Smooth muscle cell of the brain vasculature (primary cell): Measurements from ENCODE around the gene SOS2.
A peak's percentile ranks its signal among the peaks of the same experiment; 100 is the strongest.

Experiments
- DNase-seq: peaks from one replicate; pipeline ENCODE4 v3.0.0-alpha.2; 2012; ENCODE audit warnings: low read depth, low spot score

SOS2 gene

GRCh38 chr14:50231475-50232275 is at the start of gene SOS2:
TSS of gene SOS2 (minus strand) at chr14:50231578. CDS start at chr14:50231283, 295 bp downstream.
- DNase-seq = peak; percentile 69

- DNase-seq = no peak
Observed at GRCh38 chr14:50272498-50272897, 41.1 kb upstream of the SOS2 start.

DNA sequence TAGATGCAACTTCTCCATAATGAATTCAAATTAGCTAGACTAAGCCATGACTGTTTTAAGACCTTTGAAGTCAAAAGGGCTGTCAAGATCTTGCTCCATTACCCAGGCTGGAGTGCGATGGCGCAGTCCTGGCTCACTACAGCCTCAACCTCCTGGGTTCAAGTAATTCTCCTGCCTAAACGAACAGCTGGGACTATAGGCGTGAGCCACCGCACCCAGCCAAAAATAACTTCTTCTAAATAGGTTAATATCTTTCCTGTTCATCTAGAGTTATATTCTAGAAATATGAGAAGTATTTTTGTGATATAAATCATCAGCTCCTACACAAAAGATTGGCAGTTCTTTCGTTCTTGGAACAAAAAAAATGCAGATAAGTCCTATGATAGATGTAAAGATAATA is 39.6 kb upstream of the SOS2 start:
- no peak for DNase-seq

- no peak for DNase-seq
Observed at GRCh38 chr14:50265029-50265428, 33.7 kb upstream of the SOS2 start.

DNA sequence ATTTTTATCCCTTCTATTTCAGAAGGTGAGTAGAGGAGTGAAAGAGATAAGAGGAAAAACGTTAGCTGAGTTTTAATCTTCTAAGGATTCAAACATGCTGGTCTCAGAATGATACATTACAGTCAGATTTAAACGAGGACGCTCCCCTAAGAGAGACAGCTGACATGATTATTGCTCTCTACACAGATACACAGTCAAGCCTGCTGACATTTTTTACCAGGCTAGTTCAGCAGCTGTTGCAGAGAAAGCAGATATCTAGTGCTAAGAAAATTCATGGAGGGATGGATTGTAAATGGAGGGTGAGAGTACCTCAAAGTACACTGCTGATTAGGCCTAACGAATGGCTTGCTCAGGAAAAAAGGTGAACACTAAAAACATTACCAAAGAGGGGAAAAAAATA is 31.9 kb upstream of the SOS2 start:
- DNase-seq = no peak

DNA sequence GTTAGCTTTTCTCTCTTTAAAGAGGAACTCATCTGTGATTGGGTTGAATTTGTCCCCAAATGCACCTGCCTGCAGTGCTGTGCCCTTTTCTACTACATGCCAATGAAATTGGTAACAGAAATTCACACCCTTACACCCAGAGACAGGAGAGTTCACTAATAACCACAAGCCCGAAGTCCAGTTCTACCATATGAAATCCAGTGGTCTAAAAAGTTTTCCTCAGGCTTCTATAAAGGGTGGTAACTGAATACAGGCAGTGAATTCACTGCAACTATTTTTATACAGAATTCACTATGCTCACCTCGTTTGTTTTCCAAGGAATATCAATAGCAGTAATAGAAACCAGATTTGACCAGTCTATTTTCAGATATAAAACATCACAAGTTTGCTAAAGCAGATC is 31.5 kb upstream of the SOS2 start:
- no peak for DNase-seq

DNA sequence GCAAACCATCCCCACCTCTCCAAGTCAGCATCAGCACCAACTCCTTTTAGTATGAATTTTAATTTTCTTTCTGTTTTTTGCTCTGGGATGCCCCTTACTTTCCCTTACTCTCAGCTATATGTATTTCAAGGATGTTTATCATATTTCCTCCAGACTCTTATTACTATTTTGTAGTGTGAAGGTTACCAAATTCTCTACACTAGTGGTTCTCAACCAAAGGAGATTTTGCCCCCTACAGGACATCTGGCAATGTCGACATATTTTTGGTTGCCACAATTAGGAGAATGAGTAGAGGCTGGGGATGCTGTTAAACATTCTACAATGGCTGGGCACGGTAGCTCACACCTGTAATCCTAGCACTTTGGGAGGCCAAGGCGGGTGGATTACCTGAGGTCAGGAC is 29.1 kb upstream of the SOS2 start:
- peak; percentile 3 for DNase-seq

- DNase-seq = no peak
Observed at GRCh38 chr14:50260072-50260471, 28.7 kb upstream of the SOS2 start.

GRCh38 chr14:50257732-50258131 is 26.4 kb upstream of the SOS2 start:
- DNase-seq = no peak

GRCh38 chr14:50254248-50254647 is 22.9 kb upstream of the SOS2 start:
- no peak for DNase-seq

- no peak for DNase-seq
Observed at GRCh38 chr14:50249136-50249775, 17.9 kb upstream of the SOS2 start.

GRCh38 chr14:50247245-50247644 is 15.9 kb upstream of the SOS2 start:
- no peak for DNase-seq

- no peak for DNase-seq
Observed at GRCh38 chr14:50242566-50243310, 11.4 kb upstream of the SOS2 start.

DNA sequence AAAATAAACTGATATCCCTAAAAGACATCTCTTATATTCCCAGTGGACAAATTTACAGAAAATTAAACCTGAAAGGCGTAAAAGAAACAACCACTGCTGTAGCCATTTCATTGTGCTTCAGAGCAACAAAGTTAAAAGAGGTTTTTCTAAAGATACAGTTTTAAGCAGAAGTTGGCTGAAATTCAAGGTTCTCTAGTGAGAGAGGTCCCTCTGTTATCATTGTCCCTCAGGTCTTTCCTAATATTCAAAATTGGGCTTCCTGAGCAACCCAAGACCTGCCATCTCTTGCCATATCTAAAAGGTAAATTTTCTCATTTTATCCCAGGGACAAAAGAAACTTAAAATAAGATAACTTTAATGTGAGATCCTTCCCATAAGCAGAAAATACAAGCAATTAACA is 10.7 kb upstream of the SOS2 start:
- DNase-seq = no peak

DNA sequence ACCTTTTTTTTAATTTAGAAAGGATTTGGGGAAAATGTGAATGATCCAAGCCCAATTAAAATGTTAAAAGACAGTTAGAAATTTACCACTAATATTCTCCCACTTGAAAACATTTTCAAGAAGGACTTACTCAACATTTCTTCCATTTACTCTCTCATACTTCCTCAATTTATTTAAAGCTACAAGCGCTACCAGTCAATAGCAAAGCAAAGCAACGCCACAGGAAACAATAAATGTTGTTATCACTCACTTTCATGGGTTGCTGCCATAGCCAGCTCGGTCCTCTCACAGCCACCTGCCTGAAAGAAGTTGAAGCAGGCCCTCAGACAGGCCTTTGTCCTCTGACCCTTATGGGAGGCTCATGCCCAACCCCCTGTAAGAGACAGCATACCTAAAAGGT is 6.0 kb upstream of the SOS2 start:
- no peak for DNase-seq

- no peak for DNase-seq
Observed at GRCh38 chr14:50233951-50234250, 2.5 kb upstream of the SOS2 start.

GRCh38 chr14:50233166-50233950 is 2.0 kb upstream of the SOS2 start:
- no peak for DNase-seq

GRCh38 chr14:50232276-50232642 is 881 bp upstream of the SOS2 start:
- no peak for DNase-seq

DNA sequence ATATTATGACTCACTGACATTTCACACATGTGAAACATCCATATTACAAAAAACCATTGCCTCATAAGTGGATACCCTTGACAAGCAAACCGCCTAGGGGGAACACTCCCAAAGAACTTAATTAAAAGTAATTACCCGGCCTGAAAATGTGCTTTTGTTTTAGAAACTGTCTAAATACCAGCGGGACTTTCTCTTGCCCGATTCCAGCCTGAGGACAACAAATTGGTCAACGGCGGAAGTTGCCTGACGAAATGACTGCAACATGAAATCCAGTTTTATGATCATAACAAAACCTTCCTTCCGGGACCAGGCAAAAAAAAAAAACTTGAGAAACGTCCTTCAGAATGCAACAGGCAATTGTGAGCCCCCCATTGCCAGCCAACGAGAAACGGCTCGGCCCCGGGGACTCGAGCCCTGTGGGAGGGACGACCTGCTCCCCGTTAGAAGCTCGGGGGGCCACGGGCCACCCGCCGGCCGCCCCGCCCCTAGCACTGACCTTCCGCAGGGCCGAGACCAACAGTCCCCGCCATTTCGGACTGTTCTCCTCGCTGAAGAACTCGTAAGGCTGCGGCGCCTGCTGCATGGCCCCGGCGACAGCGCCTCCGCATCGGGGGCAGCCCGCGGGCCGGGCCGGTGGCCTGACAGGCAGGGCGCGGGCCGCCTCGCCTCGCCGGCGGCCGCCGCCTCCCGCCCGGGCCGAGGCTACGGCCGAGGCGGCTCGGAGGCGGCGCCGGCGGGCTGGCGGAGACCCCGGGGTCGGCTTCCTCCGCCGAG is 490 bp downstream of the SOS2 start:
- DNase-seq = peak; percentile 13

GRCh38 chr14:50230401-50230700 is 1.0 kb downstream of the SOS2 start:
- DNase-seq = no peak

GRCh38 chr14:50229681-50230080 is 1.7 kb downstream of the SOS2 start:
- DNase-seq = no peak

DNA sequence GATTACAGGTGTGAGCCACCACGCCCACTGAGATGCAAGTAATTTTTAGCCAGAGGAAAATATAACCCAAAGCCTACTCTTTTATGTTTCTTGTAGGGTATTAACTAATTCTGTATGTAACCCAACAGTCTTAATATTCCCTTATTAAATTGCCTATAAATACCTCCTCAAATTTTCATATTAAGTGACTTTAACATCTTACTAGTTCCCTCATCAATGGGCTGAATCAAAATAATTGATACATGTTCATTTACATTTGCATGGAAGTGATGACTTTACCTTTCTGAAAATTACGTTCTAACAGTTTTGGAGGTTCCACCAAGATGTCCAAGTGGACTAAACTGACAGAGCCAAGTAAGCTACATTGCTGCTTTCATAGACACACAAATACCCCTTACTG is 3.1 kb downstream of the SOS2 start:
- DNase-seq = no peak
